SK-N-SH treated with all-trans-retinoic acid at 6 μM for 48 hours (cell line): ENCODE data around the gene ST6GAL1.
"Not testable (repeated sequence)": the region's sequence is repeated elsewhere in the genome, so short reads cannot be mapped to it uniquely, and the experiment has no call there.

Experiments
- ARNTL ChIP-seq: fragments of 450-650 bp; formaldehyde crosslinking; IDR thresholded peaks from 2 replicates; pipeline ENCODE4 v1.5.0; 2020; ENCODE audit warnings: low read depth, mild to moderate bottlenecking, moderate library complexity, borderline replicate concordance
- BACH2 ChIP-seq: fragments of 250-450 bp; sonication (Bioruptor Pico); IDR thresholded peaks from 2 replicates; pipeline ENCODE4 v1.9.0; 2021; ENCODE audit warnings: mild to moderate bottlenecking, borderline replicate concordance
- CREB5 ChIP-seq: fragments of 250-450 bp; sonication (Bioruptor Pico); IDR thresholded peaks from 2 replicates; pipeline ENCODE4 v1.5.1; 2020; ENCODE audit warnings: low read depth, mild to moderate bottlenecking, moderate library complexity
- ESRRG ChIP-seq: fragments of 250-450 bp; sonication (Bioruptor Pico); IDR thresholded peaks from 2 replicates; pipeline ENCODE4 v1.6.1; 2021; ENCODE audit warnings: mild to moderate bottlenecking
- GLIS3 ChIP-seq: fragments of 250-450 bp; sonication (Bioruptor Pico); IDR thresholded peaks from 2 replicates; pipeline ENCODE4 v1.5.0; 2020; ENCODE audit warnings: mild to moderate bottlenecking, moderate library complexity
- PATZ1 ChIP-seq: fragments of 250-450 bp; sonication (Bioruptor Pico); IDR thresholded peaks from 2 replicates; pipeline ENCODE4 v1.8.0; 2020; ENCODE audit warnings: mild to moderate bottlenecking, moderate library complexity, borderline replicate concordance
- PPARA ChIP-seq: fragments of 250-450 bp; sonication (Bioruptor Pico); IDR thresholded peaks from 2 replicates; pipeline ENCODE4 v1.5.0; 2020; ENCODE audit warnings: mild to moderate bottlenecking, borderline replicate concordance
- TCF4 ChIP-seq: fragments of 250-450 bp; sonication (Bioruptor Pico); IDR thresholded peaks from 2 replicates; pipeline ENCODE4 v1.8.0; 2021; ENCODE audit warnings: mild to moderate bottlenecking, moderate library complexity, borderline replicate concordance
- TOX ChIP-seq: fragments of 250-450 bp; sonication (Bioruptor Pico); IDR thresholded peaks from 2 replicates; pipeline ENCODE4 v1.8.0; 2021; ENCODE audit warnings: mild to moderate bottlenecking, moderate library complexity, borderline replicate concordance
- ZFP3 ChIP-seq: fragments of 250-450 bp; sonication (Bioruptor Pico); IDR thresholded peaks from 2 replicates; pipeline ENCODE4 v1.5.0; 2020; ENCODE audit warnings: mild to moderate bottlenecking, moderate library complexity
- ZFP30 ChIP-seq: fragments of 450-650 bp; formaldehyde crosslinking; IDR thresholded peaks from 2 replicates; pipeline ENCODE4 v1.5.0; 2022; ENCODE audit warnings: mild to moderate bottlenecking, moderate library complexity

GRCh38 chr3:186992096-186992495, 61.8 kb downstream of the ST6GAL1 start:
- TF ChIP-seq GLIS3 (CRISPR knock-in tag); TOX (CRISPR knock-in tag); ESRRG (CRISPR knock-in tag); ZFP3 (CRISPR knock-in tag); PATZ1 (CRISPR knock-in tag); ZFP30; PPARA; CREB5 (CRISPR knock-in tag); TCF4 (CRISPR knock-in tag); ARNTL (CRISPR knock-in tag); BACH2 (CRISPR knock-in tag): not testable (repeated sequence)
